ENCODE results near the gene DOCK3.
A peak's percentile ranks its signal among the peaks of the same experiment; 100 is the strongest.

The DOCK3 gene

DNA sequence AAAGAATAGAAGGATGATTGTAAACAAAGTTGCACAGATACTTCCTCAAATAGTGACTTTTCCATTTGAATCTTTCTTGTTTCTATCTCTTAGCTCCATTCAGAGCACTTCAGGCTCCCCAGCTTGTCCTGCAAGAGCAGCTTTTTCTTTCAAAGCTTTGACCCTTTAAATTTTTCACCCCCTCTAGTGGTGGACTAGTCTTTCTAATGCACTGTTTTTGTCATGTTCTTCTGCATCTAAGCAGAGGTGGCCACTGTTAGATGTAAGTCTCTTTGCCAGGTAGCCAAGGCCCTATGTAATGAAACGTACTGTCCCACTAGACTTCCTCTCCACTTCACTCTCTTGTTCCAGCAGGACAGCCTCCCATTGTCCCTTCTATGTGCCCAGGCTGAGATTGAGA is 636.3 kb downstream of the DOCK3 start:
- H3K9me3 ChIP-seq: no peaks in the 10 kb centered on the region
- H3K36me3 ChIP-seq: no peaks in the 10 kb centered on the region
- TF ChIP-seq, protein P1, sequence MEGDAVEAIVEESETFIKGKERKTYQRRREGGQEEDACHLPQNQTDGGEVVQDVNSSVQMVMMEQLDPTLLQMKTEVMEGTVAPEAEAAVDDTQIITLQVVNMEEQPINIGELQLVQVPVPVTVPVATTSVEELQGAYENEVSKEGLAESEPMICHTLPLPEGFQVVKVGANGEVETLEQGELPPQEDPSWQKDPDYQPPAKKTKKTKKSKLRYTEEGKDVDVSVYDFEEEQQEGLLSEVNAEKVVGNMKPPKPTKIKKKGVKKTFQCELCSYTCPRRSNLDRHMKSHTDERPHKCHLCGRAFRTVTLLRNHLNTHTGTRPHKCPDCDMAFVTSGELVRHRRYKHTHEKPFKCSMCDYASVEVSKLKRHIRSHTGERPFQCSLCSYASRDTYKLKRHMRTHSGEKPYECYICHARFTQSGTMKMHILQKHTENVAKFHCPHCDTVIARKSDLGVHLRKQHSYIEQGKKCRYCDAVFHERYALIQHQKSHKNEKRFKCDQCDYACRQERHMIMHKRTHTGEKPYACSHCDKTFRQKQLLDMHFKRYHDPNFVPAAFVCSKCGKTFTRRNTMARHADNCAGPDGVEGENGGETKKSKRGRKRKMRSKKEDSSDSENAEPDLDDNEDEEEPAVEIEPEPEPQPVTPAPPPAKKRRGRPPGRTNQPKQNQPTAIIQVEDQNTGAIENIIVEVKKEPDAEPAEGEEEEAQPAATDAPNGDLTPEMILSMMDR (IDR thresholded peaks at IDR 0.05; ENCODE audit: low read depth, low read length): peak; percentile 37
- H3K4me1 ChIP-seq: no peaks in the 10 kb centered on the region
- H3K27me3 ChIP-seq: no peaks in the 10 kb centered on the region
- no peak overlapping the region for H3K4me3 ChIP-seq (ENCODE audit: low read depth, low read length)
- DNase-seq: no peak

DNA sequence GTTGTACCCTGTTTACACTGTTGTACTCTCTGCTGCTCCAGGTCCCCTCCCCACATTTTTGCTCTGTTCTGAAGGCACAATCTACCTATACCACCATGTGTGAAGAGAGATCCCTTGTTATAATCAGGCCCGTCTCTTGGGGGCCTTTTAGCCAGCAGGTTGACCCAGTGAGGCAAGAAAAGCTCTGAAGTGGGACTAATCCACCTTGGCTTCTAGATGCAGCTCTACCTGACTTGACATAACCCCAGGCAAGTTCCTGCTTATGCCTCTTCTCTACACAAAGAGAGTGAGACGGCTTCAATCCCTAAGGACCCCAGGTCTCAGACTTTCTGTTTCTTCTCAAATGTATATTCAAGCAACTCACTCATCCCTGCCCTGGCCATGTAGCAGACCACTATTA is 653.5 kb downstream of the DOCK3 start:
- H3K4me3 ChIP-seq (ENCODE audit: low read depth, low read length): no peak overlapping the region
- no peak for DNase-seq
- H3K36me3 ChIP-seq: no peaks in the 10 kb centered on the region
- TF ChIP-seq, protein P1 (IDR thresholded peaks at IDR 0.05; ENCODE audit: low read depth, low read length): no peak
- no peaks in the 10 kb centered on the region for H3K9me3 ChIP-seq
- H3K4me1 ChIP-seq: no peaks in the 10 kb centered on the region
- H3K27me3 ChIP-seq: no peaks in the 10 kb centered on the region

DNA sequence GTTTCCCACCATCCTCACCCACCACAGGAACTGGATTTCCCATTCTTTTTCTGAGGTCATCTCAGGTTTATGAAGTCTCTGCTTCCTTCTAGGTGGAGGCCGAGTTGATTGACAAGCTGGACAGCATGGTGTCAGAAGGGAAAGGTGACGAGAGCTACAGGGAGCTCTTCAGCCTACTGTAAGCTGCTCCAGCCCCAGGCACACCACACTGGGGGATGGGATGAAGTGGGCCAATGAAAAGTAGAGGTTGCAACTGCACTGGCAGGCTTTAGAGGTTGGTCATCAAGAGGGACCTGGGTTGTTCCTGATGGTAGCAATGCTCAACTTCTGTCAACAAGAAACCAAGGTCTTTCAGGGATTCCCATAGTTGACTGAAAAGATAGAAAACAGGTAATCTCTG is 655.3 kb downstream of the DOCK3 start:
- DNase-seq: no peak
- H3K4me3 ChIP-seq (ENCODE audit: low read depth, low read length): no peak overlapping the region
- H3K9me3 ChIP-seq: no peaks in the 10 kb centered on the region
- H3K4me1 ChIP-seq: no peaks in the 10 kb centered on the region
- no peaks in the 10 kb centered on the region for H3K27me3 ChIP-seq
- H3K36me3 ChIP-seq: no peaks in the 10 kb centered on the region
- TF ChIP-seq, protein P1 (IDR thresholded peaks at IDR 0.05; ENCODE audit: low read depth, low read length): no peak

DNA sequence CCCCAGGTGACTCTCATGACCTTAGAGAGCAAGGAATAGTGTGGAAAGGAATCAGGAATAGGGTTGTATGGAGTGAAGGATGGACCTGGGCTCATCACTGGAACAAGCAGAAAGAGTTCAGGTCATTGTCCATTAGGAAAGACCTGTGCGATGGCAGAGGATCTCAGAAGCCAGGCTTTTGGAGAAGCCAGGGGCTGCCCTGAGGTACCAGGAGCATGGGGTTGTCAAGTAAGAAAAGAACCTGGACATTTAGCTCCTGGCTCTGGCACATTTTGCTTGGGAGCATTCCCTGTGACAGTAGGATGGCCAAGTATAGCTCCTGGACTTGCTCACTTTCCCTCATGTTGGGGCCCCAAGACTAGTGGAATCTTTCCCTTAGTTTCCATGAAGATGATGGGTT is 657.4 kb downstream of the DOCK3 start:
- TF ChIP-seq, protein P1 (IDR thresholded peaks at IDR 0.05; ENCODE audit: low read depth, low read length): no peak
- Histone ChIP-seq H3K27me3 (no peaks in the 10 kb centered on the region), H3K9me3 (no peaks in the 10 kb centered on the region), H3K4me1 (no peaks in the 10 kb centered on the region), H3K4me3 (ENCODE audit: low read depth, low read length) (no peak overlapping the region), H3K36me3 (no peaks in the 10 kb centered on the region)
- DNase-seq: no peak

DNA sequence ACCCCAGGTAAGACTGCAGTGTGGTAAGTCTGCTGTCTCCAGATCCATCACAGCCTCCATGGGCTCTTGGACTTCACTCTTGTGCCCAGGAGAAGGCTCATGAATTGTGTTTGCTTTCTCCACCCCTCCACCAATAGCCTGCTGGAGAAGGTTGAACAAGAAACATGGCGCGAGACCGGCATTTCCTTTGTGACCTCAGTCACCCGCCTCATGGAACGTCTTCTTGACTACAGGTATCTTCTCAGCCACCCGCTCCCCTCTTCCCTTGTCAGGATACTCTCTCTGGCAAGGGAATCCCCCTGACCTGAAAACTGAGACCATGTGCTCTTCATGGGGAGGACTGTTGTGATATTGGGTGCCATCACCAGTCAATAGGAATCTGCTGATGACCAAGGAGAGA is 658.3 kb downstream of the DOCK3 start:
- H3K4me3 ChIP-seq (ENCODE audit: low read depth, low read length): no peak overlapping the region
- no peaks in the 10 kb centered on the region for H3K9me3 ChIP-seq
- TF ChIP-seq, protein P1 (IDR thresholded peaks at IDR 0.05; ENCODE audit: low read depth, low read length): no peak
- no peaks in the 10 kb centered on the region for H3K4me1 ChIP-seq
- no peaks in the 10 kb centered on the region for H3K27me3 ChIP-seq
- H3K36me3 ChIP-seq: no peaks in the 10 kb centered on the region
- no peak for DNase-seq

DNA sequence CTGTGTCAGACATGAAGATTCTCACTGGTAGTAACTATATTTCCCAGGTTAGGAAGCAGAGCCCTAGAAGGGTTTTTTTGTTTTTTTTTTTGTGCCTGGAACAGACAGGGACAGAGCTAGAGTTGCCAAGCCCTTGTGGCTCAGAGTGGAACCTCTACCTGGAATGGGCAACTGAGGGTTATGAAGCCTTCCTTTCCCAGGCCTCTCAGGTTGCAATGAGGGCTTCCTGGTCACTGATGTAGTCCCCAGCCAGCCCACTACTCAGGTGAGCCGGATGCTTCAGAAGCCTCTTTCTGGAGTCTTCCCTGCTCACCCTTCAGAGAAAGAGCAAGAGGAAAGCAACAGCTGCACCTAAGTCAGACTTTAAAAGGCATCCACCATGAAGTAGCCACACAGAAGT is 661.5 kb downstream of the DOCK3 start:
- Histone ChIP-seq H3K36me3 (no peaks in the 10 kb centered on the region), H3K9me3 (no peaks in the 10 kb centered on the region), H3K4me3 (ENCODE audit: low read depth, low read length) (no peak overlapping the region), H3K4me1 (no peaks in the 10 kb centered on the region), H3K27me3 (no peaks in the 10 kb centered on the region)
- TF ChIP-seq, protein P1 (IDR thresholded peaks at IDR 0.05; ENCODE audit: low read depth, low read length): no peak
- no peak for DNase-seq
